ENCODE results near the gene SNX18.

GRCh38 chr5:54547711-54548250, 30.2 kb downstream of the SNX18 start:
- TF ChIP-seq CTCF (IDR thresholded peaks at IDR 0.05) (no peak), POLR2AphosphoS5 (IDR thresholded peaks at IDR 0.05; ENCODE audit: insufficient read depth in 1 of 2, low read depth in 1 of 2) (peak in 1 of 2 donors; percentile 35)

Measured in vagina (tissue), 2 donors.